Smooth muscle cell (in vitro differentiated cells): ENCODE data around the gene FAM149B1. TPM values are rescaled to one million over a fixed set of nuclear protein-coding genes. Genes with fewer than 3 reads are reported as not detected.

ENCODE experiments used
- DNase-seq: peaks from one replicate; lab custom pipeline; 2025; ENCODE audit not compliant: unreplicated experiment; lab: John Stamatoyannopoulos, UW
- H2AFZ ChIP-seq: fragments of 200-600 bp; sonication (generic); 2 replicates; pipeline ENCODE4 v1.6.0; 2016; ENCODE audit warnings: antibody characterized with exemption, low read depth, mild to moderate bottlenecking
- H3F3A ChIP-seq: fragments of 200-600 bp; sonication (generic); 2 replicates; pipeline ENCODE4 v1.6.0; 2017; ENCODE audit warnings: antibody characterized with exemption, low read depth
- H3K27ac ChIP-seq: fragments of 200-600 bp; sonication (generic); 2 replicates; pipeline ENCODE4 v1.5.1; 2016; ENCODE audit warnings: low read depth, mild to moderate bottlenecking
- H3K27me3 ChIP-seq: fragments of 200-600 bp; sonication (generic); 2 replicates; pipeline ENCODE4 v1.6.1; 2016; ENCODE audit warnings: low read depth, mild to moderate bottlenecking
- H3K36me3 ChIP-seq: fragments of 200-600 bp; sonication (generic); 2 replicates; pipeline ENCODE4 v1.5.1; 2016; ENCODE audit warnings: low read depth
- H3K4me1 ChIP-seq: fragments of 200-600 bp; sonication (generic); 2 replicates; pipeline ENCODE4 v1.5.1; 2016; ENCODE audit warnings: low read depth
- H3K4me2 ChIP-seq: fragments of 200-600 bp; sonication (generic); 2 replicates; pipeline ENCODE4 v1.6.0; 2016; ENCODE audit warnings: mild to moderate bottlenecking
- H3K4me3 ChIP-seq: fragments of 200-600 bp; sonication (generic); 2 replicates; pipeline ENCODE4 v1.5.1; 2016; ENCODE audit warnings: mild to moderate bottlenecking
- H3K79me2 ChIP-seq: fragments of 200-600 bp; sonication (generic); 2 replicates; pipeline ENCODE4 v1.6.0; 2016; ENCODE audit warnings: low read depth, mild to moderate bottlenecking
- H3K9ac ChIP-seq: fragments of 200-600 bp; sonication (generic); 2 replicates; pipeline ENCODE4 v1.6.0; 2016; ENCODE audit warnings: low read depth
- H3K9me3 ChIP-seq: fragments of 200-600 bp; sonication (generic); replicated peaks from 2 replicates; pipeline ENCODE4 v1.5.1; 2016; ENCODE audit warnings: low read depth
- H4K20me1 ChIP-seq: fragments of 200-600 bp; sonication (generic); 2 replicates; pipeline ENCODE4 v1.6.0; 2016; ENCODE audit warnings: low read depth
- WGBS: methylation state at CpG from one replicate; pipeline ENCODE4 v1.1.7; 2016; ENCODE audit warnings: low lambda C conversion rate; 5-methylcytosine and 5-hydroxymethylcytosine counted together
- polyA plus RNA-seq: library from polyadenylated mRNA; unstranded; fragments of >200 nt; fragmentation: Nextera tagmentation; extraction: Ambion mirVana; gene quantifications from 2 replicates; pipeline ENCODE4 v1.2.1, GENCODE V29; 2016
- total RNA-seq: library from RNA; depleted of rRNA; stranded (reverse); fragments of >200 nt; gene quantifications from 2 replicates; pipeline ENCODE4 v1.2.3, GENCODE V29; 2014
- TF ChIP-seq, protein P1 (sequence below): fragments of 200-600 bp; sonication (generic); IDR thresholded peaks from 2 replicates; pipeline ENCODE4 v1.5.1; 2017; ENCODE audit warnings: borderline replicate concordance, mild to moderate bottlenecking, antibody characterized with exemption; ENCODE audit not compliant: insufficient read depth, poor library complexity, severe bottlenecking

FAM149B1 gene
- total and polyA plus RNA-seq, 2 experiments from 2014 or later = 10.5 to 29.0 TPM

DNA sequence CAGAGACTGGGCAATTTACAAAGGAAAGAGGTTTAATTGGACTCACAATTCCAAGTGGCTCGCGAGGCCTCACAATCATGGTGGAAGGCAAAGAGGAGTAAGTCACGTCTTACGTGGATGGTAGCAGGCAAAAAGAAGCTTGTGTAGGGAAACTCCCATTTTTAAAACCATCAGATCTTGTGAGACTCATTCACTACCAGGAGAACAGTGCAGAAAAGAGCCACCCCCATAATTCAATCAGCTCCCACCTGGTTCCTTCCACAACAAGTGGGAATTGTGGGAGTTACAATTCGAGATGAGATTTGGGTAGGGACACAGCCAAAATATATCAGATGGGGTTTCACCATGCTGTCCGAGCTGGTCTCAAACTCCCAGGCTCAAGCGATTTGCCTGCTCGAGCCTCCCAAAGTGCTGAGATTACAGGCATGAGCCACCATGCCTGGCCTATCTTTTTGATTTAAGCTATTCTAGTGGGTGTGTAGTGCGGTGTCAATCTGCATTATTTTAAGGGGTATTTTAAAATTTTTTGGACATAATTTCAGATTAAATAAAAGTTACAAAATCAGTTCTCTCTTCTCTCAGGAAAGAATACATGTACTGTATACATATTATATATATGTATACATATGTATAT lies 93.6 kb downstream of the FAM149B1 start:
- H3K9me3 ChIP-seq = no peaks in the 10 kb centered on the region
- no peaks in the 10 kb centered on the region for H3K4me1 ChIP-seq
- no peaks in the 10 kb centered on the region for H3K27me3 ChIP-seq
- TF ChIP-seq, protein P1, sequence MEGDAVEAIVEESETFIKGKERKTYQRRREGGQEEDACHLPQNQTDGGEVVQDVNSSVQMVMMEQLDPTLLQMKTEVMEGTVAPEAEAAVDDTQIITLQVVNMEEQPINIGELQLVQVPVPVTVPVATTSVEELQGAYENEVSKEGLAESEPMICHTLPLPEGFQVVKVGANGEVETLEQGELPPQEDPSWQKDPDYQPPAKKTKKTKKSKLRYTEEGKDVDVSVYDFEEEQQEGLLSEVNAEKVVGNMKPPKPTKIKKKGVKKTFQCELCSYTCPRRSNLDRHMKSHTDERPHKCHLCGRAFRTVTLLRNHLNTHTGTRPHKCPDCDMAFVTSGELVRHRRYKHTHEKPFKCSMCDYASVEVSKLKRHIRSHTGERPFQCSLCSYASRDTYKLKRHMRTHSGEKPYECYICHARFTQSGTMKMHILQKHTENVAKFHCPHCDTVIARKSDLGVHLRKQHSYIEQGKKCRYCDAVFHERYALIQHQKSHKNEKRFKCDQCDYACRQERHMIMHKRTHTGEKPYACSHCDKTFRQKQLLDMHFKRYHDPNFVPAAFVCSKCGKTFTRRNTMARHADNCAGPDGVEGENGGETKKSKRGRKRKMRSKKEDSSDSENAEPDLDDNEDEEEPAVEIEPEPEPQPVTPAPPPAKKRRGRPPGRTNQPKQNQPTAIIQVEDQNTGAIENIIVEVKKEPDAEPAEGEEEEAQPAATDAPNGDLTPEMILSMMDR = no peak
- no peaks in the 10 kb centered on the region for H4K20me1 ChIP-seq
- H3K4me2 ChIP-seq = no peak overlapping the region
- H3K9ac ChIP-seq = no peak overlapping the region
- no peaks in the 10 kb centered on the region for H3K79me2 ChIP-seq
- H3F3A ChIP-seq = no peaks in the 10 kb centered on the region
- no peak overlapping the region for H3K27ac ChIP-seq
- DNase-seq = no peak
- no peak overlapping the region for H3K4me3 ChIP-seq
- no peak overlapping the region for H2AFZ ChIP-seq
- no peaks in the 10 kb centered on the region for H3K36me3 ChIP-seq
- WGBS = 91% methylated on average over 9 of the region's 9 CpGs

DNA sequence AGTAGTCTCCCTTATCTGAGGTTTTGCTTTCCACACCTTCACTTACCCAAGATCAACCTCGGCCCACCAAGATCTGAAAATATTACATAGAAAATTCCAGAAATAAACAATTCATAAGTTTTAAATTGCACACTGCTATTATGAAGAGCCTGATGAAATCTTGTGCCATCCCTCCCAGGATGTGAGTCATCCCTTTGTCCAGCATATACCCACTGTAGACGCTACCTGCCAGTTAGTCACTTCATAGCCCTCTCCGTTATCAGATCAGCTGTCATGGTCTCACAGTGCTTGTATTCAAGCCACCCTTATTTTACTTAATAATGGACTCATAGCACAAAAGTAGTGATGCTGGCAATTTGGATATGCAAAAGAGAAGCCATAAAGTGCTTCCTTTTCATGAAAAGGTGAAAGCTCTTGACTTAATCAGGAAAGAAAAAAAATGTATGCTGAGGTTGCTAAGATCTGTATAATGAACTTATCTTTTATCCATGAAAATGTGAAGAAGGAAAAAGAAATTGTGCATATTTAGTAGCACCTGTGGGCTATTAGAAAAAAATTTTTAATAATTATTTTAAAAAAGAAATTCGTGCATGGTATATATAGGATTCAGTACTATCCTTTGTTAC lies 94.3 kb downstream of the FAM149B1 start:
- no peak overlapping the region for H3K27ac ChIP-seq
- TF ChIP-seq, protein P1 = no peak
- no peaks in the 10 kb centered on the region for H3K79me2 ChIP-seq
- H3K4me3 ChIP-seq = no peak overlapping the region
- 67% methylated on average over 4 of the region's 4 CpGs for WGBS
- no peak for DNase-seq
- no peak overlapping the region for H2AFZ ChIP-seq
- no peaks in the 10 kb centered on the region for H3K9me3 ChIP-seq
- H3K9ac ChIP-seq = no peak overlapping the region
- H3K4me2 ChIP-seq = no peak overlapping the region
- no peaks in the 10 kb centered on the region for H3K4me1 ChIP-seq
- no peaks in the 10 kb centered on the region for H3F3A ChIP-seq
- no peaks in the 10 kb centered on the region for H3K27me3 ChIP-seq
- no peaks in the 10 kb centered on the region for H3K36me3 ChIP-seq
- H4K20me1 ChIP-seq = no peaks in the 10 kb centered on the region

DNA sequence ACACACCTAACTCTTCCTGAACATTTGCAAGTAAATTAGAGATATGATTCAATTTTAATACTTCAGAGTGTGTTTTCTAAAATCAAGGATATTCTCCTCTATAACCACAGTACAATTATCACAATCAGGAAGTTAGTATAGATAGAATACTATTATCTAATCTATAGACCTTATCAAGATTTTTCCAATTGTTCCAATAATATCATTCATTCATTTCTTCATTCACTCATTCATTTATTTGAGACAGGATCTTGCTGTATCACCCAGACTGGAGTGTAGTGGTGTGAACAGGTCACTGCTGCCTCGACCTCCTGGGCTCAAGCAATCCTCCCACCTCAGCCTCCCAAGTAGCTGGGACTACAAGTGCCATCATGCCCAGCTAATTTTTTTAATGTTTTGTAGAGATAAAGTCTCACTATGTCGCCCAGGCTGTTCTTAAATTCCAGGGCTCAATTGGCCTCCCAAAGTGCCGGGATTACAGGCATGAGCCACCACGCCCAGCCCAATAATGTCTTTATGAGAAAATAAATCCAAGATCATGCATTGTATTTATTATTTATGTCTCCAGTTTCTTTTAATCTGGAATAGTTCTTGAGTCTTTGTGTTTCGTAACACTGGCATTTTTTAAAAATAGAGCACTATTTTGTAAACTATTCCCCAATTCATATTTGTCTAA lies 95.1 kb downstream of the FAM149B1 start:
- H3K79me2 ChIP-seq = no peaks in the 10 kb centered on the region
- H3F3A ChIP-seq = no peaks in the 10 kb centered on the region
- H3K4me1 ChIP-seq = no peaks in the 10 kb centered on the region
- H2AFZ ChIP-seq = no peak overlapping the region
- H3K27me3 ChIP-seq = no peaks in the 10 kb centered on the region
- no peaks in the 10 kb centered on the region for H3K36me3 ChIP-seq
- H3K27ac ChIP-seq = no peak overlapping the region
- no peak overlapping the region for H3K9ac ChIP-seq
- no peaks in the 10 kb centered on the region for H4K20me1 ChIP-seq
- H3K4me3 ChIP-seq = no peak overlapping the region
- DNase-seq = no peak
- no peaks in the 10 kb centered on the region for H3K9me3 ChIP-seq
- no peak overlapping the region for H3K4me2 ChIP-seq
- 67% methylated on average over 5 of the region's 5 CpGs for WGBS
- TF ChIP-seq, protein P1 = no peak
